CD14-positive monocyte (primary cell): Measurements from ENCODE around the gene PSMB5. TPM values are rescaled to one million over a fixed set of nuclear protein-coding genes. Genes with fewer than 3 reads are reported as not detected.

Experiments
- DNase-seq, 3 donors: peaks; one replicate each; pipeline ENCODE4 v3.0.0-alpha.2; 2011 to 2022
- H2AFZ ChIP-seq: 2 replicates; pipeline ENCODE4 v1.6.0; 2012; ENCODE audit warnings: mild to moderate bottlenecking, low read depth, low read length, inconsistent platforms; ENCODE audit not compliant: insufficient read depth, poor library complexity, severe bottlenecking
- H3K27ac ChIP-seq, 2 donors: 1 replicate in 1 of 2; 2 replicates in 1 of 2; pipeline ENCODE4 v1.5.1; 2012 to 2013; ENCODE audit warnings: low read length in 2 of 2, control low read depth in 1 of 2, inconsistent platforms in 1 of 2, low read depth in 1 of 2, mild to moderate bottlenecking in 1 of 2
- H3K27me3 ChIP-seq, 2 donors: one replicate each; pipeline versions ENCODE4 v1.6.0 to v1.6.1; 2011 to 2013; ENCODE audit warnings: low read length in 2 of 2; ENCODE audit not compliant: control insufficient read depth in 2 of 2, insufficient read depth in 2 of 2
- H3K36me3 ChIP-seq, 2 donors: replicated peaks in 1 of 2; 1 replicate in 1 of 2; 2 replicates in 1 of 2; pipeline versions ENCODE4 v1.5.1 to v1.6.1; 2012 to 2013; ENCODE audit warnings: low read length in 2 of 2, control low read depth in 1 of 2, inconsistent platforms in 1 of 2, mild to moderate bottlenecking in 1 of 2; ENCODE audit not compliant: insufficient read depth in 2 of 2, control insufficient read depth in 1 of 2
- H3K4me1 ChIP-seq, 2 donors: 1 replicate in 1 of 2; 2 replicates in 1 of 2; pipeline versions ENCODE4 v1.5.1 to v1.6.1; 2012 to 2013; ENCODE audit warnings: low read length in 2 of 2, control low read depth in 1 of 2, inconsistent platforms in 1 of 2, mild to moderate bottlenecking in 1 of 2, moderate library complexity in 1 of 2; ENCODE audit not compliant: insufficient read depth in 2 of 2, control insufficient read depth in 1 of 2
- H3K4me2 ChIP-seq: replicated peaks from 2 replicates; pipeline ENCODE3; 2012; ENCODE audit warnings: low read length, moderate library complexity, mild to moderate bottlenecking; ENCODE audit not compliant: poor library complexity, severe bottlenecking; ENCODE audit errors: extremely low read depth
- H3K4me3 ChIP-seq, 3 experiments: fragments of 200-600 bp in 1 of 3; sonication (generic) in 1 of 3; replicated peaks in 1 of 3; 1 replicate in 2 of 3; 2 replicates in 1 of 3; pipeline ENCODE4 v1.5.1; 2011 to 2013; ENCODE audit warnings: low read length in 3 of 3, mild to moderate bottlenecking in 3 of 3, control low read depth in 2 of 3, low read depth in 2 of 3, inconsistent platforms in 1 of 3, moderate library complexity in 1 of 3
- H3K79me2 ChIP-seq: 2 replicates; pipeline ENCODE4 v1.6.0; 2012; ENCODE audit warnings: mild to moderate bottlenecking, control low read depth, inconsistent platforms, low read length, moderate library complexity; ENCODE audit not compliant: insufficient read depth
- H3K9ac ChIP-seq: 2 replicates; pipeline ENCODE4 v1.6.0; 2017; ENCODE audit warnings: low read length, mild to moderate bottlenecking; ENCODE audit not compliant: insufficient read depth, poor library complexity, severe bottlenecking
- H3K9me3 ChIP-seq, 2 donors: replicated peaks in 1 of 2; 1 replicate in 1 of 2; 2 replicates in 1 of 2; pipeline versions ENCODE4 v1.5.1 to v1.6.1; 2012 to 2013; ENCODE audit warnings: low read length in 2 of 2, control low read depth in 1 of 2; ENCODE audit not compliant: control insufficient read depth in 1 of 2, insufficient read depth in 1 of 2
- H4K20me1 ChIP-seq: 2 replicates; pipeline ENCODE4 v1.6.0; 2012; ENCODE audit warnings: mild to moderate bottlenecking, low read length, control low read depth, moderate library complexity; ENCODE audit not compliant: insufficient read depth
- H3K27ac Mint-ChIP-seq, 7 donors: one replicate each; pipeline ENCODE4 v1.8.0; 2020; ENCODE audit warnings: mild to moderate bottlenecking in 7 of 7, mixed read lengths in 7 of 7, moderate library complexity in 6 of 7, inconsistent platforms in 2 of 7
- H3K27me3 Mint-ChIP-seq, 3 donors: one replicate each; pipeline ENCODE4 v1.8.0; 2021 to 2022; ENCODE audit warnings: low read depth in 3 of 3, mild to moderate bottlenecking in 3 of 3, mixed read lengths in 3 of 3, moderate library complexity in 3 of 3, inconsistent platforms in 1 of 3
- H3K36me3 Mint-ChIP-seq, 2 donors: one replicate each; pipeline ENCODE4 v1.8.0; 2020; ENCODE audit warnings: mixed read lengths in 2 of 2, inconsistent platforms in 1 of 2, mild to moderate bottlenecking in 1 of 2
- H3K4me1 Mint-ChIP-seq: one replicate; pipeline ENCODE4 v1.8.0; 2020; ENCODE audit warnings: mild to moderate bottlenecking, mixed read lengths
- H3K4me3 Mint-ChIP-seq, 2 donors: one replicate each; pipeline ENCODE4 v1.8.0; 2020; ENCODE audit warnings: mild to moderate bottlenecking in 2 of 2, mixed read lengths in 2 of 2, moderate library complexity in 1 of 2
- H3K9me3 Mint-ChIP-seq, 7 donors: one replicate each; pipeline ENCODE4 v1.8.0; 2020 to 2022; ENCODE audit warnings: mixed read lengths in 7 of 7, mild to moderate bottlenecking in 6 of 7, moderate library complexity in 6 of 7, inconsistent platforms in 2 of 7
- WGBS: methylation state at CpG from one replicate; pipeline ENCODE4 v1.1.5; 2013; ENCODE audit warnings: missing lambda C conversion rate; ENCODE audit not compliant: insufficient coverage; 5-methylcytosine and 5-hydroxymethylcytosine counted together
- intact Hi-C, 2 donors: fragments of 100-400 bp; cut with micrococcal nuclease; formaldehyde crosslinking; loops; one replicate each; pipeline versions ENCODE4 v1.15.0 to v1.15.1; 2023
- polyA plus RNA-seq, 3 donors: library from polyadenylated mRNA; depleted of rRNA in 1 of 3; unstranded in 2 of 3; stranded (reverse) in 1 of 3; fragments of 300-500 nt in 2 of 3; fragments of >200 nt in 1 of 3; fragmentation: Illumina TruSeq in 2 of 3; gene quantifications; 1 replicate in 2 of 3; 2 replicates in 1 of 3; pipeline ENCODE4 v1.2.3, GENCODE V29; 2012 to 2021
- TF ChIP-seq, protein P1 (sequence below): fragments of 200-600 bp; IDR thresholded peaks from one replicate; pipeline ENCODE4 v1.8.0; 2022; ENCODE audit warnings: antibody characterized with exemption, mild to moderate bottlenecking

The PSMB5 gene
- polyA plus RNA-seq, 3 donors, result 16.8 to 61.8 (median 57.6) TPM

DNA sequence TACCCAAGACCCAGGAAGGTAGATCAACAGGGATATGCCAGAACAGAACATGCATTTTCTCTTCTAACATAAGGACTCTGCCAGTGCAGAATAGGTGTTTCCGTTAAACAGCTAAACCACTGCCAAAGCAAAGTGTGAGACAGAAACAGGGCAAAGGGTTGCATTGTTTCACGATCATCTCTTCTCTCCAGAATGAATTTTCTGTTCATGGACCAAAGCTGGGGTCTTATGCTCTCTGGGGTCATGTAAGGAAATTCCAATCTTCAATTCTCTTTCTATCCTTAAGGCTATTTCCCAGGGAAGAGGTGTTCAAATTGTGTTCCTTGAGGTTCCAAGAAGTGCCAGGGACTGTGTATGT, 10.9 kb downstream of the PSMB5 start:
- TF ChIP-seq, protein P1, sequence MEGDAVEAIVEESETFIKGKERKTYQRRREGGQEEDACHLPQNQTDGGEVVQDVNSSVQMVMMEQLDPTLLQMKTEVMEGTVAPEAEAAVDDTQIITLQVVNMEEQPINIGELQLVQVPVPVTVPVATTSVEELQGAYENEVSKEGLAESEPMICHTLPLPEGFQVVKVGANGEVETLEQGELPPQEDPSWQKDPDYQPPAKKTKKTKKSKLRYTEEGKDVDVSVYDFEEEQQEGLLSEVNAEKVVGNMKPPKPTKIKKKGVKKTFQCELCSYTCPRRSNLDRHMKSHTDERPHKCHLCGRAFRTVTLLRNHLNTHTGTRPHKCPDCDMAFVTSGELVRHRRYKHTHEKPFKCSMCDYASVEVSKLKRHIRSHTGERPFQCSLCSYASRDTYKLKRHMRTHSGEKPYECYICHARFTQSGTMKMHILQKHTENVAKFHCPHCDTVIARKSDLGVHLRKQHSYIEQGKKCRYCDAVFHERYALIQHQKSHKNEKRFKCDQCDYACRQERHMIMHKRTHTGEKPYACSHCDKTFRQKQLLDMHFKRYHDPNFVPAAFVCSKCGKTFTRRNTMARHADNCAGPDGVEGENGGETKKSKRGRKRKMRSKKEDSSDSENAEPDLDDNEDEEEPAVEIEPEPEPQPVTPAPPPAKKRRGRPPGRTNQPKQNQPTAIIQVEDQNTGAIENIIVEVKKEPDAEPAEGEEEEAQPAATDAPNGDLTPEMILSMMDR, result no peak

DNA sequence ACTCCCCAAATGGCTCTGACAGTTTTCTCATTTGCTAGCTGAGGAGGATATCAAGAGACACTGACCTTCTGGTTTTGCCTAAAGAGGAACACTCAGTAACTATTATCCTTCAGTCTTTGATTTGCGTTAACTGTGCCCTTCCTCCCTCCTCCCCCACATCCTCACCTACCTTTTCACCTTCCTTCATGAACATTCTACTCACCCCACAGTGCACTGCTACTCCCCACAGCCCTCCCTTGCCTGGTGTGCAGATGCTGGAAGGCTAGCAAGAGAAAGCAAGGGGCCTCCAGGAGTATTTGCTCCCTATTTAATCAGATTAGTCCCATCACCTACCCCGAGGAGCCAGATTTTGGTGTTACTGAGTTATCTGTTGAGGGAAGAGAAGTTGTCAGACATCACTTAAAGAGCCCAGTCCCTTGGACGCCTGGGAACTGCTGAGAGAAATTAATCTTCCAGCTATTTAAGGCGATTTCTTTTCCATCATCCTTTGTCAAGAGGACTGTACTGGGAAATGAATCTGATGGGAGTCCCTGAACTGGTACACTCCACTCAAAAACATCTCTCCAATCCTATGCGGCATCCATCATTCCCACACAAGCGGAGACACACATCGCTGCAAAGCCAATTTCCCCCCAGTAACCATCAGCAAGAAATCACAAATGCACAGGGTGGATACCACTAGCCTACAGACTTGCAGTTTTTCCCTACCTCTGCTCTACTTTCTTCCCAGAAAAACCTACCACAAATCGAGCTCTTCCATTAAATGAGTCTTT, 11.5 kb downstream of the PSMB5 start:
- Histone ChIP-seq H3K9me3 (no peaks in the 10 kb centered on the region), H4K20me1 (no peaks in the 10 kb centered on the region), H3K4me3 (no peak overlapping the region), H2AFZ (no peak overlapping the region), H3K4me1 (peaks cover 2 to 7% of the 10 kb centered on the region in 2 donors), H3K27ac (no peak overlapping the region), H3K9ac (no peak overlapping the region), H3K79me2 (no peaks in the 10 kb centered on the region), H3K4me2 (no peak overlapping the region), H3K36me3 (peaks cover 12 to 24% of the 10 kb centered on the region in 2 donors), H3K27me3 (no peaks in the 10 kb centered on the region)
- no peak for DNase-seq
- Mint-ChIP-seq H3K27ac (peak overlapping the region in 1 of 7 donors; percentile 61), H3K4me1 (peaks cover 8% of the 10 kb centered on the region), H3K27me3 (no peaks in the 10 kb centered on the region), H3K36me3 (peaks cover 32 to 50% of the 10 kb centered on the region in 2 donors), H3K9me3 (no peaks in the 10 kb centered on the region), H3K4me3 (no peak overlapping the region)
- WGBS, result 100% methylated on average over 3 of the region's 8 CpGs
- intact Hi-C loops, result no loop called here
- TF ChIP-seq, protein P1, result no peak

More for the DNA sequence above, 10.9 kb downstream of the PSMB5 start:
- Histone ChIP-seq H3K4me1 (peaks cover 3 to 7% of the 10 kb centered on the region in 2 donors), H3K9me3 (no peaks in the 10 kb centered on the region), H3K4me3 (no peak overlapping the region), H3K79me2 (no peaks in the 10 kb centered on the region), H4K20me1 (no peaks in the 10 kb centered on the region), H3K36me3 (peaks cover 16 to 28% of the 10 kb centered on the region in 2 donors), H3K4me2 (no peak overlapping the region), H3K9ac (no peak overlapping the region), H2AFZ (no peak overlapping the region), H3K27me3 (no peaks in the 10 kb centered on the region), H3K27ac (no peak overlapping the region)
- Mint-ChIP-seq H3K36me3 (peaks cover 34 to 52% of the 10 kb centered on the region in 2 donors), H3K4me3 (no peak overlapping the region), H3K9me3 (no peaks in the 10 kb centered on the region), H3K27me3 (no peaks in the 10 kb centered on the region), H3K4me1 (peaks cover 10% of the 10 kb centered on the region), H3K27ac (no peak overlapping the region)
- DNase-seq, result no peak
- intact Hi-C loops, result no loop called here
- no CpG with 5 or more reads among the region's 2 CpGs for WGBS
